CD8-positive, alpha-beta memory T cell (primary cell): ENCODE measurements around the gene UBAC2. TPM values are rescaled to one million over a fixed set of nuclear protein-coding genes. Genes with fewer than 3 reads are reported as not detected.

Experiments used
- CTCF ChIA-PET: fragments of 350-600 bp; sonication (Branson Sonifier 250); formaldehyde crosslinking; loops from one replicate; lab custom pipeline; 2021; ENCODE audit warnings: antibody characterized with exemption; lab: Charles Lee
- POLR2A ChIA-PET: fragments of 350-600 bp; sonication (Branson Sonifier 250); formaldehyde crosslinking; loops from one replicate; lab custom pipeline; 2021; ENCODE audit warnings: antibody characterized with exemption; lab: Charles Lee
- DNase-seq, 5 donors: peaks; one replicate each; pipeline versions ENCODE4 v3.0.0 to v3.0.0-alpha.2; 2020 to 2022; ENCODE audit warnings: mixed read lengths in 1 of 5
- H3K27ac ChIP-seq: one replicate; pipeline ENCODE4 v1.7.0; 2013; ENCODE audit warnings: low read depth, mild to moderate bottlenecking, low read length, moderate library complexity
- H3K27me3 ChIP-seq: 2 replicates; pipeline ENCODE4 v1.7.0; 2013; ENCODE audit warnings: low read length, mild to moderate bottlenecking; ENCODE audit not compliant: insufficient read depth, poor library complexity, severe bottlenecking
- H3K36me3 ChIP-seq: 2 replicates; pipeline ENCODE4 v1.7.0; 2013; ENCODE audit warnings: mild to moderate bottlenecking, low read length, moderate library complexity; ENCODE audit not compliant: insufficient read depth
- H3K4me1 ChIP-seq: 2 replicates; pipeline ENCODE4 v1.7.0; 2013; ENCODE audit warnings: mild to moderate bottlenecking, low read length, moderate library complexity; ENCODE audit not compliant: insufficient read depth
- H3K4me3 ChIP-seq: 2 replicates; pipeline ENCODE4 v1.7.0; 2013; ENCODE audit warnings: mild to moderate bottlenecking, low read length
- H3K9me3 ChIP-seq: 2 replicates; pipeline ENCODE4 v1.7.0; 2013; ENCODE audit warnings: mild to moderate bottlenecking, low read length
- H3K27ac Mint-ChIP-seq, 8 donors: one replicate each; pipeline ENCODE4 v1.8.0; 2020 to 2021; ENCODE audit warnings: mixed read lengths in 8 of 8, mild to moderate bottlenecking in 6 of 8, inconsistent platforms in 3 of 8, moderate library complexity in 3 of 8
- H3K27me3 Mint-ChIP-seq, 2 donors: one replicate each; pipeline ENCODE4 v1.8.0; 2020 to 2021; ENCODE audit warnings: mixed read lengths in 2 of 2, mild to moderate bottlenecking in 1 of 2, moderate library complexity in 1 of 2
- H3K36me3 Mint-ChIP-seq, 3 donors: one replicate each; pipeline ENCODE4 v1.8.0; 2020 to 2021; ENCODE audit warnings: mixed read lengths in 3 of 3, inconsistent platforms in 1 of 3, mild to moderate bottlenecking in 1 of 3
- H3K4me1 Mint-ChIP-seq, 3 donors: one replicate each; pipeline ENCODE4 v1.8.0; 2020 to 2021; ENCODE audit warnings: mixed read lengths in 3 of 3, inconsistent platforms in 1 of 3, mild to moderate bottlenecking in 1 of 3
- H3K4me3 Mint-ChIP-seq, 7 donors: one replicate each; pipeline ENCODE4 v1.8.0; 2020 to 2021; ENCODE audit warnings: mixed read lengths in 7 of 7, mild to moderate bottlenecking in 6 of 7, moderate library complexity in 4 of 7, inconsistent platforms in 2 of 7
- H3K9me3 Mint-ChIP-seq, 5 donors: one replicate each; pipeline ENCODE4 v1.8.0; 2020 to 2022; ENCODE audit warnings: mixed read lengths in 5 of 5, mild to moderate bottlenecking in 3 of 5, moderate library complexity in 2 of 5, inconsistent platforms in 1 of 5
- polyA plus RNA-seq: library from polyadenylated mRNA; unstranded; fragments of 300-500 nt; fragmentation: Illumina TruSeq; gene quantifications from one replicate; pipeline ENCODE4 v1.2.3, GENCODE V29; 2021
- total RNA-seq, 2 experiments: library from RNA; stranded (reverse); gene quantifications; one replicate each; pipeline ENCODE4 v1.2.3, GENCODE V29; 2021

The UBAC2 gene
- total and polyA plus RNA-seq, 3 experiments from 2014 or later = 62.3 to 160 (median 63.7) TPM

- peak overlapping the region; percentile 17 for H3K27ac ChIP-seq
- Mint-ChIP-seq H3K9me3 (no peaks in the 10 kb centered on the region), H3K27me3 (peaks cover 0 to 4% of the 10 kb centered on the region in 2 donors), H3K4me1 (peaks cover 80 to 99% (median 96%) of the 10 kb centered on the region in 3 donors), H3K36me3 (peaks cover 21 to 69% (median 42%) of the 10 kb centered on the region in 3 donors), H3K4me3 (peak overlapping the region; percentile 66 to 78 (median 73)), H3K27ac (peak overlapping the region; percentile 94 to 99 (median 98))
- no peaks in the 10 kb centered on the region for H3K36me3 ChIP-seq
- POLR2A ChIA-PET = interaction anchor here (1.0 to 2.0 kb wide), 2 partner anchors 10 to 65 kb away, joined by 3 to 11 read pairs; no protein-coding TSS in a partner anchor
- CTCF ChIA-PET = interaction anchor here (1.3 to 4.4 kb wide), 5 partner anchors 10 to 102 kb away, joined by 6 to 28 read pairs (median 7); no protein-coding TSS in a partner anchor
- H3K4me3 ChIP-seq = peak overlapping the region; percentile 10
- H3K27me3 ChIP-seq = no peaks in the 10 kb centered on the region
- H3K9me3 ChIP-seq = no peaks in the 10 kb centered on the region
- DNase-seq = peak in 4 of 5 donors; percentile 50 to 72 (median 66)
- H3K4me1 ChIP-seq = peaks cover 93% of the 10 kb centered on the region
Observed at GRCh38 chr13:99371956-99372355, 171.3 kb downstream of the UBAC2 start.

DNA sequence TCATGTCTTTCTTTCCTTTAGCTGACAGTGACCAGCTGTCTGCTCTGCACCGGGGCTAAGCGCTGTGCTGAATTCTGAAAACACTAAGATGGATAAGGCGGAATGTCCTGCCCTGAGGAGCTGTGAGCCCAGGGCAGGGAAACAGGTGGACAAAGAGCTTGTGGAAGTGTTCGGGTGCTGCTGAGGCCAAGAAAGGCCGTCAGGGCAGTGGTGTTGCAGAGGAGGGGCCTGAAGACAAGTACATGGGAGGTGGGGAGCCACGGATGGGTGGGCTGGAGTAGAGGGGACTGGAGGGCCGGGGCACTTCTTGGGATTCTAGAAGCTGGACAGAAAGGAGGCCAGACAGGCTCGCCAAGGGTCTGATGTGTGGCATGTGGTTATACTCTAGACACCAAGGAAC, 172.8 kb downstream of the UBAC2 start:
- H3K27me3 Mint-ChIP-seq = peaks cover 0 to 4% of the 10 kb centered on the region in 2 donors
- no peaks in the 10 kb centered on the region for H3K9me3 ChIP-seq
- no peak for DNase-seq
- H3K27ac Mint-ChIP-seq = peak overlapping the region; percentile 26 to 99 (median 93)
- no peaks in the 10 kb centered on the region for H3K9me3 Mint-ChIP-seq
- H3K36me3 ChIP-seq = no peaks in the 10 kb centered on the region
- no peaks in the 10 kb centered on the region for H3K27me3 ChIP-seq
- no peak overlapping the region for H3K27ac ChIP-seq
- H3K36me3 Mint-ChIP-seq = peaks cover 27 to 67% (median 44%) of the 10 kb centered on the region in 3 donors
- no peak overlapping the region for H3K4me3 ChIP-seq
- CTCF ChIA-PET = interaction anchor here (0.6 to 4.4 kb wide), 10 partner anchors 9 to 104 kb away, joined by 3 to 28 read pairs (median 4); no protein-coding TSS in a partner anchor
- peak overlapping the region in 4 of 7 donors; percentile 19 to 52 (median 33) for H3K4me3 Mint-ChIP-seq
- POLR2A ChIA-PET = interaction anchor here (0.9 to 1.1 kb wide), 2 partner anchors 13 to 21 kb away, joined by 4 read pairs; no protein-coding TSS in a partner anchor
- peaks cover 74 to 97% (median 94%) of the 10 kb centered on the region in 3 donors for H3K4me1 Mint-ChIP-seq
- H3K4me1 ChIP-seq = peaks cover 86% of the 10 kb centered on the region

DNA sequence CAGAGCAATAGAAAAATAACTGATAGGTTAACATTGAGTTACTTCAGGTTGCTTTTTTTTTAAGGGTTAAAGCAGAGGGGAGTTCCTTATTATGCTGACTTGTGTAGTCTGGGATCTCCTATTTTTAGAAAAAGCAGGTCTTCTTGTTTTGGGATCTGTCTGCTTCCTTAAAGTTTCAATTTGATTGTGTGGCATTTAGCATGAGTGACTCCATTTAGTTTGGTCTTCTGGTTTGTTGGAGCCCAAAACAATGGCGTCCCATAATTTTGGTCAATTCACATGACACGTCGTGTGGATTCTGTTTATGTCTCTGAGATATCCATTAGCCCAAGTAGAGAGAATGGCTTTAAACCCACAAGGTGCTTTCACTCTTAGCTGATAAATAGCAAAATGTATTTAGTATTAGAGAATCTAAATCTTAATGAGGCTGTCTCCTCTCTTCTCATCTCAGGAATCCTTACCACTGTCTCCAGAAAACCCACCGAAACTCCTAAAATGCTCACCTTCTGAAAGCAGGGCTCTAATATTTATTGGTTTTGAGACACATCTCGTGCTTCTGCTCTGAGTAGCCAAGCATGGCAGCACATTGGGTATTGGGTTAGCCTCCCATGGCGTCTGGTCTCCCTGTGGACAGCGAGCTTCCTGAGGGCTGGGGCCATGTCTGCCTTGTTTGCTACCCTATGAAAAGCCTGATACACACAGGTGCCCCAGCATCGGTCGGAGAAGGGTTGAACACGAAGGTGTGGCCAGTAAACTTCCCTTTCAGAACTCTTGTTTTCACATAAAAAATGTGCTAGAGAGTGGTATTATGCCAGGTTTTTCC, 173.7 kb downstream of the UBAC2 start:
- Histone ChIP-seq H3K36me3 (no peaks in the 10 kb centered on the region), H3K4me1 (peaks cover 89% of the 10 kb centered on the region), H3K27ac (no peak overlapping the region), H3K9me3 (no peaks in the 10 kb centered on the region), H3K27me3 (no peaks in the 10 kb centered on the region), H3K4me3 (no peak overlapping the region)
- Mint-ChIP-seq H3K9me3 (no peaks in the 10 kb centered on the region), H3K4me1 (peaks cover 77 to 97% (median 97%) of the 10 kb centered on the region in 3 donors), H3K36me3 (peaks cover 27 to 68% (median 44%) of the 10 kb centered on the region in 3 donors), H3K27ac (peak overlapping the region; percentile 92 to 99 (median 97)), H3K27me3 (peaks cover 0 to 4% of the 10 kb centered on the region in 2 donors), H3K4me3 (peak overlapping the region in 5 of 7 donors; percentile 70 to 83 (median 77))
- ChIA-PET POLR2A (interaction anchor here (0.9 to 1.4 kb wide), 4 partner anchors 8 to 22 kb away, joined by 4 to 14 read pairs (median 5); no protein-coding TSS in a partner anchor), CTCF (interaction anchor here (0.9 to 5.8 kb wide), 11 partner anchors 8 to 198 kb away, joined by 3 to 28 read pairs (median 6); no protein-coding TSS in a partner anchor)
- DNase-seq = no peak

DNA sequence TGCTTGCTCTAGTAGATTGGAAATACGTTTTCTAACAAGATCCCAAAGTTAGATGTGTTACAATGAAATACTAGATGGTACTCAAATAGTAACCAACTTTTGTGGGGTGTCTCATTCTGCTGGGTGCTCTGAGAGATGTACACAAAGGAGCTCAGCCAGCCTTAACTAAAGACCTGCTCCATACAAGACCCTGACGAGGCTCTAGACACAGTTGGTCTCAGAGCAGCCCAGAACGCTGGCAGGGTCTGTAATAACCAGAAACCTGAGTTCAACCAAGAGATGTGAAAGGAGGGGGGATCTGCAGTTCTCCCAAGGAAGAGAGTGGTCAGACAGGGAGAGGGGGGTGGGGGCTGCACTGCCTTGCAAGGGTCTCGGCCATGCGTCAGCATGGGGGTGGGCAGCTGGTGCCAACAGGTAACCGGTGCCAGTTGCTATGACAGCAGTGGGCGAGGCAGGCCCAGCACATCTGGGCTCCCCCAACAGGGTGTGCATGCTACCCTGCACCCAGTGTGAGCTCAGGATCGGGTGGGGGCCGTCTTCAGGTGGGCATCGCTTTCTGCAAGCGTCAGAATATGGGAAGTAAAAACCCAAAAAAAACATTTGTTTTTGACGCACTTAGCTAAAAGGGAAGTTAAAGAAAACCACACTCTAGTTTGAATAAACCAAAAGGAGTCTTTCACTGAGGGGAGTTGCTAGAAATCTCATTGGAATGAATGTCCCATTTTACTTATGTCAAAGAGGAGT, 174.5 kb downstream of the UBAC2 start:
- H3K27ac ChIP-seq = peak overlapping the region; percentile 33
- H3K27me3 ChIP-seq = no peaks in the 10 kb centered on the region
- Mint-ChIP-seq H3K27me3 (peaks cover 0 to 4% of the 10 kb centered on the region in 2 donors), H3K4me3 (peak overlapping the region; percentile 55 to 83 (median 75)), H3K4me1 (peaks cover 82 to 98% (median 97%) of the 10 kb centered on the region in 3 donors), H3K36me3 (peaks cover 25 to 64% (median 41%) of the 10 kb centered on the region in 3 donors), H3K9me3 (no peaks in the 10 kb centered on the region), H3K27ac (peak overlapping the region; percentile 92 to 99 (median 97))
- POLR2A ChIA-PET = interaction anchor here (0.6 to 1.4 kb wide), 9 partner anchors 8 to 117 kb away, joined by 3 to 18 read pairs (median 5); partner anchors contain the start of gene GPR18
- peak overlapping the region; percentile 15 for H3K4me3 ChIP-seq
- H3K36me3 ChIP-seq = no peaks in the 10 kb centered on the region
- no peaks in the 10 kb centered on the region for H3K9me3 ChIP-seq
- H3K4me1 ChIP-seq = peaks cover 90% of the 10 kb centered on the region
- peak in 4 of 5 donors; percentile 37 to 91 (median 88) for DNase-seq
- CTCF ChIA-PET = interaction anchor here (0.7 to 5.8 kb wide), 9 partner anchors 9 to 199 kb away, joined by 3 to 28 read pairs (median 6); no protein-coding TSS in a partner anchor

DNA sequence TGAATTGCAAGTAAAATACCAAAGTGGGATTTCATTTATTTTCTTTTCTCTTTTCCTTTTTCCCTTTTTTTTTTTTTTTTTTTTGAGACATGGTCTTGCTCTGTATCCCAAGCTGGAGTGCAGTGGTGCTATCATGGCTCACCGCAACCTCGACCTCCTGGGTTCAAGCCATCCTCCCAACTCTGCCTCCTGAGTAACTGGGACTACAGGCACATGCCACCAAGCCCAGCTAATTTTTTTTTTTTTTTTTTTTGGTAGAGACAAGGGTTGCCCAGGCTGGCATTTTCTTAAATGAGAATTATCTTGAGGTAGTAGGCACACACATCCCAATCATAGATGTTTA, 175.1 kb downstream of the UBAC2 start:
- CTCF ChIA-PET = interaction anchor here (0.7 to 5.8 kb wide), 8 partner anchors 8 to 109 kb away, joined by 3 to 28 read pairs (median 12); no protein-coding TSS in a partner anchor
- H3K9me3 ChIP-seq = no peaks in the 10 kb centered on the region
- H3K36me3 ChIP-seq = no peaks in the 10 kb centered on the region
- H3K4me1 ChIP-seq = peaks cover 90% of the 10 kb centered on the region
- H3K9me3 Mint-ChIP-seq = no peaks in the 10 kb centered on the region
- H3K36me3 Mint-ChIP-seq = peaks cover 19 to 60% (median 37%) of the 10 kb centered on the region in 3 donors
- peaks cover 82 to 98% (median 97%) of the 10 kb centered on the region in 3 donors for H3K4me1 Mint-ChIP-seq
- POLR2A ChIA-PET = interaction anchor here (0.6 to 1.4 kb wide), 9 partner anchors 9 to 117 kb away, joined by 3 to 18 read pairs (median 5); partner anchors contain the start of gene GPR18
- peak overlapping the region; percentile 55 to 83 (median 75) for H3K4me3 Mint-ChIP-seq
- H3K27me3 ChIP-seq = no peaks in the 10 kb centered on the region
- H3K27ac Mint-ChIP-seq = peak overlapping the region; percentile 92 to 99 (median 97)
- H3K4me3 ChIP-seq = no peak overlapping the region
- H3K27ac ChIP-seq = peak overlapping the region; percentile 14
- H3K27me3 Mint-ChIP-seq = peaks cover 0 to 4% of the 10 kb centered on the region in 2 donors
- no peak for DNase-seq

DNA sequence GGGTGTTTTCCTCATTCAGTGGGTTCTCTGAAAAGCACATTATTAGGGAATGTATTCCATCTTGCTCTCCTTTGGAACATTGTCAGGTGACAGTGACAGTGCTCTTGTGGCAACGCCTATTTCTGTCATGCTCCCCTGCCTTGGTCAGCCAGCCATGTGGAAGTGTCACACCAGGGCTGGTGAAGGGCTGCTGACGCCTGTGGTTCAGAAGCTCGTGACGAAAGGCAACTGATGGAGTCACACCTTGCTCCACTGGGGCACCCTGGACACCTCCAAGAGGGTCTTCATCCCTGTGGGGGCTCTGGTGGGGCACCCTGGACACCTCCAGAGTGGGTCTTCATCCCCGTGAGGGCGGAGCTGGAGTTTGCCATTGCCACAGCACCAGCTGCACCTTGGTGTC, 175.5 kb downstream of the UBAC2 start:
- Histone ChIP-seq H3K36me3 (no peaks in the 10 kb centered on the region), H3K27ac (no peak overlapping the region), H3K27me3 (no peaks in the 10 kb centered on the region), H3K9me3 (no peaks in the 10 kb centered on the region), H3K4me3 (no peak overlapping the region), H3K4me1 (peaks cover 90% of the 10 kb centered on the region)
- ChIA-PET CTCF (interaction anchor here (2.2 to 5.8 kb wide), 3 partner anchors 11 to 106 kb away, joined by 18 to 26 read pairs (median 19); no protein-coding TSS in a partner anchor), POLR2A (interaction anchor here (0.6 to 1.2 kb wide), 3 partner anchors 15 to 55 kb away, joined by 4 to 18 read pairs (median 4); no protein-coding TSS in a partner anchor)
- Mint-ChIP-seq H3K9me3 (no peaks in the 10 kb centered on the region), H3K4me3 (peak overlapping the region in 4 of 7 donors; percentile 34 to 70 (median 50)), H3K36me3 (peaks cover 15 to 56% (median 36%) of the 10 kb centered on the region in 3 donors), H3K27me3 (peaks cover 0 to 4% of the 10 kb centered on the region in 2 donors), H3K27ac (peak overlapping the region; percentile 84 to 99 (median 97)), H3K4me1 (peaks cover 82 to 98% (median 97%) of the 10 kb centered on the region in 3 donors)
- DNase-seq = no peak

DNA sequence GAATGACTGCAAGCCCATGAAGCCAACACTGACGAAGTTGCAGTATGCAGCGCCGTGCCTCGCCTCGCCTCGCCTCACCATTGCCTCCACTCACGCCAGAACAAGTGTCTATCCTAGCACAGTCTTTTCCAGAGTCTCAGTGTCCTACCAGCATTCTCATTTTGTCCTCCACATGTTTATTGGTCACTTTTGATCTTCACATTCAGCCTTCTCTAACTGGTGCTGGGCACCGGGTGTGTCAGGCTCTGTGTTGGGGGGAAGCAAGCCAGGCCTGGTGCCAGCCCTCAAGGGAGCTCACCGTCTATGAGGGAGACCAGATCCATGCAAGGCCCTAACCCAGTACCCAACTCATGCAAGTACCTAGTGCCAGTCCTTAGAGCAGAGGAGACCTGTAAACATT, 176.3 kb downstream of the UBAC2 start:
- H3K9me3 Mint-ChIP-seq = no peaks in the 10 kb centered on the region
- no peaks in the 10 kb centered on the region for H3K9me3 ChIP-seq
- ChIA-PET POLR2A (no interaction called here), CTCF (interaction anchor here (1.1 to 5.8 kb wide), 3 partner anchors 11 to 100 kb away, joined by 3 to 26 read pairs (median 19); no protein-coding TSS in a partner anchor)
- H3K27me3 Mint-ChIP-seq = peaks cover 0 to 4% of the 10 kb centered on the region in 2 donors
- no peak for DNase-seq
- H3K36me3 ChIP-seq = no peaks in the 10 kb centered on the region
- H3K4me1 ChIP-seq = peaks cover 90% of the 10 kb centered on the region
- H3K4me1 Mint-ChIP-seq = peaks cover 84 to 98% (median 97%) of the 10 kb centered on the region in 3 donors
- peak overlapping the region; percentile 63 to 99 (median 97) for H3K27ac Mint-ChIP-seq
- H3K36me3 Mint-ChIP-seq = peaks cover 13 to 52% (median 34%) of the 10 kb centered on the region in 3 donors
- H3K4me3 ChIP-seq = no peak overlapping the region
- H3K4me3 Mint-ChIP-seq = peak overlapping the region in 4 of 7 donors; percentile 18 to 57 (median 38)
- no peak overlapping the region for H3K27ac ChIP-seq
- no peaks in the 10 kb centered on the region for H3K27me3 ChIP-seq
